Upper lobe of left lung (tissue), 4 donors: ENCODE measurements around the gene BCOR.

Experiments used
- EP300 ChIP-seq, 4 donors: sonication (generic); formaldehyde crosslinking; IDR thresholded peaks; one replicate each; pipeline ENCODE4 v1.5.1; 2017; ENCODE audit warnings: antibody characterized with exemption in 4 of 4, control low read depth in 2 of 4
- POLR2A ChIP-seq, 4 donors: fragments of 450-650 bp; IDR thresholded peaks; one replicate each; pipeline ENCODE4 v1.5.1; 2016 to 2017; ENCODE audit warnings: antibody characterized with exemption in 4 of 4, mild to moderate bottlenecking in 2 of 4
- POLR2AphosphoS5 ChIP-seq, 2 donors: sonication (generic); formaldehyde crosslinking; IDR thresholded peaks; one replicate each; pipeline ENCODE4 v1.5.1; 2017; ENCODE audit warnings: antibody characterized with exemption in 2 of 2
- TF ChIP-seq, protein P1 (sequence below), 6 experiments: fragments of 450-650 bp in 4 of 6; fragments of 200-600 bp in 2 of 6; sonication (generic) in 2 of 6; IDR thresholded peaks; one replicate each; pipeline ENCODE4 v1.5.1; 2016 to 2019; ENCODE audit warnings: antibody characterized with exemption in 6 of 6

DNA sequence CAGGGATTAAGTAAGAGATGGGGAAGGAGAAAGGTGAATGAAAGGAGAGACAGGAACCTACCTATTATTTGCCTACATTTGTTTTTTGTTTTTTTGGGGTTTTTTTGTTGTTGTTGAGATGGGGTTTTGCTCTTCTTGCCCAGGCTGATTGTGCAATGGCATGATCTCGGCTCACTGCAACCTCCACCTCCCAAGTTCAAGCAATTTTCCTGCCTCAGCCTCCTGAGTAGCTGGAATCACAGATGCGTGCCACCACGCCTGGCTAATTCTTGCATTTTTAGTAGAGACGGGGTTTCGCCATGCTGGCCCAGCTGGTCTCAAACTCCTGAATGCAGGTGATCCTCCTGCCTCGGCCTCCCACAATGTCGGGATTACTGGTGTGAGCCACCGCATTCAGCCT, 57.9 kb downstream of the BCOR start:
- TF ChIP-seq POLR2AphosphoS5 (IDR thresholded peaks at IDR 0.05) (no peak), POLR2A (IDR thresholded peaks at IDR 0.05) (no peak), EP300 (IDR thresholded peaks at IDR 0.05) (no peak)
- TF ChIP-seq, protein P1, sequence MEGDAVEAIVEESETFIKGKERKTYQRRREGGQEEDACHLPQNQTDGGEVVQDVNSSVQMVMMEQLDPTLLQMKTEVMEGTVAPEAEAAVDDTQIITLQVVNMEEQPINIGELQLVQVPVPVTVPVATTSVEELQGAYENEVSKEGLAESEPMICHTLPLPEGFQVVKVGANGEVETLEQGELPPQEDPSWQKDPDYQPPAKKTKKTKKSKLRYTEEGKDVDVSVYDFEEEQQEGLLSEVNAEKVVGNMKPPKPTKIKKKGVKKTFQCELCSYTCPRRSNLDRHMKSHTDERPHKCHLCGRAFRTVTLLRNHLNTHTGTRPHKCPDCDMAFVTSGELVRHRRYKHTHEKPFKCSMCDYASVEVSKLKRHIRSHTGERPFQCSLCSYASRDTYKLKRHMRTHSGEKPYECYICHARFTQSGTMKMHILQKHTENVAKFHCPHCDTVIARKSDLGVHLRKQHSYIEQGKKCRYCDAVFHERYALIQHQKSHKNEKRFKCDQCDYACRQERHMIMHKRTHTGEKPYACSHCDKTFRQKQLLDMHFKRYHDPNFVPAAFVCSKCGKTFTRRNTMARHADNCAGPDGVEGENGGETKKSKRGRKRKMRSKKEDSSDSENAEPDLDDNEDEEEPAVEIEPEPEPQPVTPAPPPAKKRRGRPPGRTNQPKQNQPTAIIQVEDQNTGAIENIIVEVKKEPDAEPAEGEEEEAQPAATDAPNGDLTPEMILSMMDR (IDR thresholded peaks at IDR 0.05) = no peak
